Germinal center (tissue), 1 donor: ENCODE data around the gene TRPT1.
A peak's percentile ranks its signal among the peaks of the same experiment; 100 is the strongest.
"Not testable (repeated sequence)": the region's sequence is repeated elsewhere in the genome, so short reads cannot be mapped to it uniquely, and the experiment has no call there.

ENCODE experiments used
- DNase-seq: peaks from one replicate; pipeline ENCODE4 v3.0.0; 2012; ENCODE audit warnings: mixed read lengths, low spot score

The TRPT1 gene

DNA sequence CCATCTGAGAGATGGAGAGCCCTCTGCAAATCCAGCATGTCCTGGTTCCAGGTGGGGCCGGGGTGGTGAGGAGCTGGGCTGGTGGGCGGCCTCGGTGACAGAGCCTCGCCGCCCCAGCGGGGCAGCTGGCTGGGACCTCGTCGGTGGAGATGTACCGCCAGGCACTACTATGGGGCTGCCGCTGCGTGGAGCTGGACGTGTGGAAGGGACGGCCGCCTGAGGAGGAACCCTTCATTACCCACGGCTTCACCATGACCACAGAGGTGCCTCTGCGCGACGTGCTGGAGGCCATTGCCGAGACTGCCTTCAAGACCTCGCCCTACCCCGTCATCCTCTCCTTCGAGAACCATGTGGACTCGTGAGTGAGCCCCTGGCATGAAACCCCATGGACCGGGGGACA, 32.4 kb upstream of the TRPT1 start:
- DNase-seq: no peak

DNA sequence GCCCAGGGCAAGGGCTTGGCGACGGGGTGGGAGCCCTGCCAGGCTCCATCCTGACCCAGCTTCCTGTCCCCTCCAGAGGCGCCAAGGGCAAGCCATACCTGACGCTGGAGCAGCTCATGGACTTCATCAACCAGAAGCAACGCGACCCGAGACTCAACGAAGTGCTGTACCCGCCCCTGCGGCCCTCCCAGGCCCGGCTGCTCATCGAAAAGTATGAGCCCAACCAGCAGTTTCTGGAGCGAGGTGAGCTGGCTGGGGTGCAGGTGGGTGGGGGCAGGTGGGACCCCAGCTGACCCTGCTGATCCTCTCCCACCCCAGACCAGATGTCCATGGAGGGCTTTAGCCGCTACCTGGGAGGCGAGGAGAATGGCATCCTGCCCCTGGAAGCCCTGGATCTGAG, 30.3 kb upstream of the TRPT1 start:
- DNase-seq: no peak

DNA sequence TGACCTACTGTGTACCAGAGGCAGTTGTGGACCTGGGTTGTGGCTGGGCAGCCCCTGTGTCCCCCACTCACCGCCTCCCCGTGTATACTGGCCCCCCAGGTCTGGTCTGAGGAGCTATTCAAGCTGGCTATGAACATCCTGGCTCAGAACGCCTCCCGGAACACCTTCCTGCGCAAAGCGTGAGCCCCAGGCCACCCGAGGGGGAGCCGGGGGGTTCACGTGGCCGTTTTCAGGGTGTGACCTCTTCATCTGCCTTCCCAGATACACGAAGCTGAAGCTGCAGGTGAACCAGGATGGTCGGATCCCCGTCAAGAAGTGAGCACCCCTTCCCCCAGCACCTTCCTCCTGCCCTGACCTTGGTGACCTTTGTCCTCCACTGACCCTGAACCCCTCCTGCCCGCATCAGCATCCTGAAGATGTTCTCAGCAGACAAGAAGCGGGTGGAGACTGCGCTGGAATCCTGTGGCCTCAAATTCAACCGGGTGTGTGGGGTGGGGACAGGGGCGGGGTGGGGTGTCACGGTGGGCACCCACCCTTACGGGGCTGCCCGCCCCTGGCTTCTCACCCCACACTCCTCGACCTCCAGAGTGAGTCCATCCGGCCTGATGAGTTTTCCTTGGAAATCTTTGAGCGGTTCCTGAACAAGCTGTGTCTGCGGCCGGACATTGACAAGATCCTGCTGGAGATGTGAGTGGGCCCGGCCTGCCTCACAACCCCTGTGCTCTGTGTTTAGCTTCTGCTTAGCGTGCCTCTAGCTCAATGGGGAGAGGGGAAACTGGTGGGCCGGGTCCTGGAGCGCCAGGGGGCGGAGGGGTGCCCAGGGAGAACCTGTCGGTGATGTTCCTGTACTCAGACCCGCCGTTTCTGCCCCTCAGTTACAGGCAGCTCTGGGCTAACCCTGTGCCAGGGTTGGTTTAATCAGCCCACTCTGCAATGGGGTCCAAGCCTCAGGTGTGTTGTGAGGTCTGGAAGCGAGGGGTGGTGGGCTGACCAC, 29.4 kb upstream of the TRPT1 start:
- no peak for DNase-seq

DNA sequence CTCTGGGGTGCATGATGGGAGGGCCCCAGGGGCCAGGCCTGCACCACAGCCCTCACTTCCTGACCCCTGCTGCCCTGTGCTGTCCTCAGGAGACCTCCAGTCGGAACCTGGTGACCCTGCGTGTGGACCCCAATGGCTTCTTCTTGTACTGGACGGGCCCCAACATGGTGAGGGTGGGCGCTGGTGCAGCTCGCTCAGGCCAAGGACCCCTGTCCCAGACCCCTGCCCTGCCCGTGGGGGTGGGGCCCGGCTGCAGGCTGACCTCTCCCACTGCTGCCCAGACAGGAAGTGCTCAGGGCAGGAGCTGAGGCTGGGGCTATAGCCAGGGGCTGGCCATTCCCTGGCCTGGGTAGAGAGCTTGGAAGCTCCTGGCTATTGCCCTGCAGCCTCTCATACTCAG, 28.3 kb upstream of the TRPT1 start:
- no peak for DNase-seq

DNA sequence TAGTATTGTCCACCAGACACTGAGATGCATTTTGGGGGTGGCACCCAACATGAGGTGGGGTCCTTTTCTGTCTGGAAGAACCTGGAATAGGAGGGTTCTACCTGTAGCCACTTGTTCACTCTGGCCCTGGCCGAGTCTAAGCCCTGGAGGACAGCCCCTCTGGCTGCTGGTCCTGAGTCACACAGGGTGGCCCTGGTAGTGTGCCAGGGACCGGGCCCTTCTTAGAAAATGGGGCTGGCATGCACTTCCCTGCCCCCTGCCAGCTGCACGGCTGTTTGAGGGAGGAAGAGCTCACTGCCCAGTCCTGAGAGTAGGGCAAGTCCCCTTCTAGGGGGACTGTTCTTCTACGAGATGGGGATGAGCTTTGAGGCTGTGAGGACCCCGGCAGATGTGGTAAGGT, 27.5 kb upstream of the TRPT1 start:
- DNase-seq: no peak

DNA sequence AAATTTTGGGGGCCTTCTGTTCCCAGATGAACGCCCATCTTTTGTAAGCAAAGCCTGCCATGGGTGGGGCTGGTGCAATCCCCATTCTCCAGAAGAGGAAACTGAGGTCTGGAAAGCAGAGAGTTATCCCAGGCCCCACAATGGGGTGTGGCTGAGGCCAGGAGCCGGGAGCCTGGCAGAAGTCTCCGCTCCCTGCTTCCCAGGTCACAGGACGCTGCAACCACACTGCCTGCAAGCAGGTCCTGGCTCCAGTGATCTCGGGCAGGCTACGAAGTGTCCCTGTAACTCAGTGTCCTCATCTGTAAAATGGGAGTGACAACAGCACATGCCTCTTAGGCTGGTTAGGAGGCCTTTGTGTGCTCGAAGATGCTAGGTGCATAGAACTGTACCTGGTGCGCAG, 27.1 kb upstream of the TRPT1 start:
- no peak for DNase-seq

DNA sequence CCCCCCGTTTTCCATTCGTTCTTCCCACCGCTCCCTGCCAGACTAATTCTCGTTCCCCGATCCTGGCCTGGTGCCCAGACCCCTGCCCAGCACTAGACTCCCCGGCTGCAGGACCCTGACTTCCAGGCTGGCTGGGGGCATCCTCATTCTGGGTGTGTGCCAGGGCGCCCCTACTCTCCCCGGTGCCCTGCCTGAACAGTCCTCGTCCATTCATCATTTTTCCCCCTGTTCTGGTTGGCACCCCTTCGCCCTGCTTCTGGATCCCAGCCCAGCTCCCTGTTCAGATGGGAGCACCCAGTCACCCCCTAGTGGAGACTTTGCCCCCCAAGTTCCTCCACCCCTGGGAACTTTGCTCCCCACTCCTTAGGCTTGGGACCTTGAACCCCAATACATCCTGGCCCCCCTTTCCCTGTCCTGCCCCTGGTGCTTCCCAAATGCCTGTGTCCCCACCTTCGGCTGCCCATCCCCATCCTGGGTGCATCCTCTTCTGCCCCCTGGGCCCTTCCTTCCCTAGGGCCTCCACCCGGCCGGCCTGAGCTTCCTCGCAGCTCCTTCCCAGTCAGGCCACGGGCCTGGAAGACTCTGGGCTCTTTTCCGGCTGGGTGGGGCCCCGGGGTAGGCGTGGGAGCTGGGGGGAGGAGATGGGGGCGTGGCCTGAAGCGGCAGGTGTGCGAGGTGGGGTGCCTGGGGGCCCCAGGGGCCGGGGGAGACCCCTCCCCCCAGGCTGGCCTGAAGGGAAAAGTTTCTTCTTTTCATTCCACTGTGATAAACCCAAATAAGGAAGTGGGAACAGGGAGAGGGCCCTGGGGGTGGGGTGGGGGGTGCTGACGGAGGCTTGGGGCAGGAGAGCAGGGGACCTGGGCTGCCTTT, 26.3 kb upstream of the TRPT1 start:
- DNase-seq: peak; percentile 44

DNA sequence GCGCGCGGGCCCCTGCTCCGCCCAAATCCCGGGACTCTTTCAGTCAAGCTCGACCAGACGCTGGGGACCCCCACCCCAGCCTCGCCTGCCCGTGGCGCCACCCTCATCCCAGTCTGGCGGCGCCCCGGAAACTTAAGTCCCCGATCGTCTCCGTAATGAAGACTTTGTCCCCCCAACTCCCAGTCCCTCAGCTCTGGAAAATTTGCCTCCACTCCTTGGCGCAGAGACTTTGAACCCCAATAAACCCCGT, 25.7 kb upstream of the TRPT1 start:
- no peak for DNase-seq

DNA sequence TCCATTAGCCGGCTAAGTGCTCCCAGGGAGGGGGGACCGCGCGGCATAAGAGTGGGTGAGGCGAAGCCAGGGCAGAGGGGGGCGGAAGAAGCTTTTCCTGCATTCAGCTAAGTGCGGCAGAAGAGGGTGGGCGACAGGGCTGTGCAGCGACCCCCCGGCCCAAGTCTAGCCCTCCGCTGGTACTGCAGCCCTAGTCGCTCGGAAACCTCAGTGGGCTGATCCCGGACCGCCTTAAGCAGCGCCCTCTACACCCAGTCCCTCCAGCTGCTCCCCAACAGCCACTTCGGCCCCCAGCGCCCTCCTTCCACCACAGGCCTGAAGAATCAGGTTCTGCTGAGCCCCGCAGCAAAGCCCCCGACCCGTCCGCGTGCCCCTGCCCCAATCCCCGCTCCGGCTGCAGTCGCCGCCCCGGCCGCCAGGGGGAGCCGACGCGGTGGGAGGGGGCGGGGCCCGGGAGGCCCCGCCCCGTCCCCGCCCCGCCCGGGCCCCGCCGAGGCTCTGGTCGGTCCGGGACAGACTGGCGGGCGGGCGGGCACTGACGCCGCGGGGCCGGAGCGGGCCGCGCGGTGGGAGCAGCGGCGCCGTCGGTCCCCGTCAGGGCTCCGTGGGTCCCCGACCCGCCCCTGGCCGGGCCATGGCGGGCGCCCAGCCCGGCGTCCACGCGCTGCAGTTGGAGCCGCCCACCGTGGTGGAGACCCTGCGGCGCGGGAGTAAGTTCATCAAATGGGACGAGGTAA, 25.2 kb upstream of the TRPT1 start, which contains the start of gene PLCB3:
Gene PLCB3 (plus strand): TSS at position 515 of the 737 bp plus-strand sequence. CDS start 120 bp downstream, at position 635.
- DNase-seq: peak; percentile 88

DNA sequence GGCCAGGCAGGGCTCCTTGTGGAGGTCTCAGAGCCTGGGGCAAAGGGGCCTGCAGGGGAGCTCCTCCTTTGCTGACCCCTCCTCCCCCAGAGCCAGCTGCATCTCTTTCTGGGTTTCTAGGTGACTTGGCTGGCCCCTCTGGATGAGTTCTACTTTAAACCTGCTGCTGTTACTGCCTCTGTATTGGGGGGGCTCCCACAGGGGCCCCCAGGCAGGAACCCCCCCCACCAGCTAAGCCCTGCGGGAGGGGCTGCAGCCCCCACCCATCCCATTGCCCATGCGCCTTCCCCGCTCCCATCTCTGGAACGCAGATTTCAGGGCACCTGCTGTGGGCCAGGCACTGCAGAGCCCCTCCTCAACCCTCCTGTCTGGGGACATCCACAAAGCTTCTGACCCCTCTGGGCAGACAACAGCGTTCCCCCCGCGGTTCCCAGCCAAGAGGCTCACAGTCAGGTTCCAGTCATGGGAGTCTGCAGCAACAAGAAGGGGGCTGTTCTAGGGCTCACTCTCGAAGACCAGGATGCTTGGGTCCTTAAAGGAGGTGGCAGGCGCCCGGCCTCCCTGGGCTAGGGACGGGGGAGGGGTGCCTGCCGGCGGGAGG, 24.5 kb upstream of the TRPT1 start:
- DNase-seq: no peak

DNA sequence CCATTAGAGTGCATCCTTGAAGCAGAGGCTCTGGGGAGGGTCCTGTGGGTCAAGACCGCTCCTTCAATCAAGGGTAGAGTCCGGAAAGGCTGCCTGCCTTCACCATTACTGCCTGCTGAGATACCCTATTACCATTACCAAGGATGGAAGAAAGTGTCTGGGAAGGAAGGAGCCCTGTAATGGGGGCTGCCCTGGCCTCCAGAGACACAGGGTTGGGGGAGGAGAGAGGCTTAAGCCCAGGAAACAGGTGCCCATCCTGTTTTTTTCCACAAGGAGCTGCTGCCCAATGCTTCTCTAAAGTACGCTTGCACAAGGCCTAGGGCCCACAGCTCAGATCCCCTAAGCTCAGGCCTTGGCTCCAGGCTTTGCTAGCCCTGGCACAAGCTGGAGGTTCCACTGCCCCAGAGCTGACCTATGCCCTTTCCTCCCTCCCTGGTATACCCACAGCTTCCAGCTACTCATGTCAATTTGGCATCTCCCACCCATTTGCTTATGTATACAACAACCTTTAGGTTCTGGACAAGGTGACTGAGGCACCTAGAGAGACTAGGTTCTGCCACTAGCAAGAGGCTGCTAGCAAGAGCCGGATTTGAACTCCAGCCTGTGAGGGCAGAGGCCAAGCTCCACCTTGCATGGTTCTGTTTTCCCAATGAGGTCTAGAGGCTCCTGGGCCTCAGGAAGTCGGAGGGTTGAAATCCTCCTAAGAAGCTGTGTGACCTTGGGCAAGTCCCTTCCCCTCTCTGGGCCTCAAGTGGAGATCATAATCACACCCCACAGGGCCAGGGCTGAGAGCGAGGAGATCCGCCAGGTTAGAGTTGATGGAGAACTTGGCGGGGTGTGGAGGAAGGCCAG, 23.8 kb upstream of the TRPT1 start:
- no peak for DNase-seq

DNA sequence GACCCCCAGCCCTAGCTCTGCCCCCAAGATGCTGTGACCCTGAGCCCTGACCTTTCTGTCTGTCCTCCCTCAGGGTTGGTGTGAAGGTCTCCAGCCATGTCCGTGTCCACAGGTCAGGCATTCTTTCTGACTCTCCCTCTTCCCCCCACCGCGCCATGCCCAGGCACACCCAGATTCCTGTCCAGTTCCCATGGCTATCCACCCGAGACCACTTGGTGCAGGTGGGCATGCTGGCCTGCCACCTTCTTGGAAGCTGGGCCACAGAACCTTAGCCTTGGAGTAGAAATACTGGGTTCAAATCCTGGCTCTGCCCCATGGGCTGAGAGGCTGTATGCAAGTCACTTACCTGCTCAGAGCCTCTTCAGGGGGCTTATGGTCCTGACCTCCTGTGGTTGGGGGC, 23.1 kb upstream of the TRPT1 start:
- no peak for DNase-seq

DNA sequence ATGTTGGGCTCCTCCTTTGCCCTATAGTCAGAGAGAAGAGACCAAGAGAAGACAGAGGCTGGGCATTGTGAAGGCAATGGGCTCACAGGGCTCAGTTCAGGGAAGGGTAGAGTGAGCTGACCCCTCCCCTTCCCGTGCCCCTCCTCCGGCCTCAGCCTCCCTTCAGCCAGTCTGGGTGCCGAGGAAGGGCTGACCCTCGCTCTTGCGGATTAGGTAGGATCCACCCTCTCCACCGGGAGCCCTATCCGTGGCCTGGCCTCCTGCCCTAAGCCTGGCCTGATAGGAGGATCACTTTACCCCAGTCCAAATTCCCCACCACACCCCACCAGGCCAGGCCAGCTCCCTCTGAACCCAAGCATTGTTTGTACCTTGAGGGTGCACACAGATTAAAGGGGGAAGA, 22.6 kb upstream of the TRPT1 start:
- DNase-seq: no peak

DNA sequence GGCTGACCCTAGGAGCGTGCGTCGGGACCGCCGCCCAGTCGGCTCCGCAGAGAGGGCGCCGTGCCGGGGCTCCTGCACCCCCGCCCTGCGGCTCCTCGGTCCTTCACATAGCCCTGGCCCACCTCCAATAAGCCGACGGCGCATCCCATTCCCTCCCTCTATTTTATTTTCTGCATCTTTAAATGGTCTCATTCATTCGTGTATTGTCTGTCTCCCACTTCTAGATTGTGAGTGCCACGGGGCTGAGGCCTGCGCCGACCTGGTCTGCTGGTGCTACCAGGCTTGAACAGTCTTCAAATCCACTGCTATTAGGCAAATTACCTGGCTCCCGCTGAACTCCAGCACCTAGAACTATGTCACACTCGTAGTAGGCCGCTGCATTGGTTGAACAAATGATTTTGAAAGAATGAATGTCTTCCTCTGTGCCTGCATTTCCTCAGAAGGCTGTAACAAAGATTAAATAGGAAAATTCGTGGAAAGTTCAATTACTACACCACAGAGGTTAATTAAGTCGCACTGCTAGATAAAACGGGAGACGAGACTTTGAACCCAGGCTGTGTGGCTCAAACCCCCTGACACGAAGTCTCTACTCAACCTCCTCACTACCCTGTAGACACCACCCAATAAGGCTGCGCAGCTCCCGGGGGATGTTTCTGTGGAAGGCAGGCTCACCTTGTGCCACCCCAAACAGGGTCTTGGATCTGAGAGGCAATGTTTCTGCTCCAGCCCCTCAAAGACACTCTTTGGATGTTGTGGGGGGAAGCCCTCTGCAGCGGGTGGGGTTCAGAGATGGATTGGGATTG, 21.9 kb upstream of the TRPT1 start:
- no peak for DNase-seq

DNA sequence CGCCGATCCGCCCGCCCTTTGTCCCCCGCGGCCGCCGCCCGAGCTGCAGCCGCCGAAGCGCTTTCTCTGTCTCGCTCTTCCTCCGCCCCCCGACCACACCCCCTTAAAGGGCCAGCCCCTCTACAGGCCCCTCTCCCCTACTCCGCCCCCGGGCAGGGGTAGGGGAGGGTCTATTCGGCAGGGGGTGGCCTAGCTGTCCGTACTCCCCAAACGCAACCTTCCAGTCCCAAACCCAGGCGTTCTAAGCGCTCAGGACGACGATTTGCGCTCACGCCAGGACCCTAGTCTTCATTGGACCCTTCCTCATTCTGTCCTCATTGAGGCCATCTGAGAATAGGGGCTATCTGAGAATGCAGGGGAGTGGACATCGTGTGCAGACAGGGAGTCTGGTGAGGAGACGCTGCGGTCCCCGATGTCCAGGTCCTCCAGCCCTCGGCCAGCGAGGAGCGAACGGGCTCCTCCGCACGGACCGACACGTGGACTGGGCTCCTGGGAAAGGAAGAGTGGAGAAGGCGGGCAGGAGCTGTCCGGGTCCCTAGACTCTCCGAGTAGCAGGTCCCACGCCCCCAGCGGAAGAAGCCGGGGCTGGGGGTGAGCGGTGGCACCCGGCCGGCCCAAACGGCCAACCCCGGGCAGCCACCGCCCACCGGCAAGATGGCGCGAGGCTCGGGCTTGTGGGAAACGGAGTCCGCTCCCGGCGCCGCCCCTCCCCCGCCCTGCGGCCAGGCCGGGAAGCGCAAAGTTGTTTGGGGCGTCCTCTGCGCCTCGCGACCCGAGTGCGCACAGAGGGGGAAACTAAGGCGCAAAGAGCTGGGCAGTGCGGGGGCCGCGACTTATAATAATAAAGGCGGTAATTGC, 21.1 kb upstream of the TRPT1 start, which contains the start of gene PPP1R14B:
Gene PPP1R14B (minus strand): TSS at position 73 of the 858 bp plus-strand sequence. CDS start 270 bp downstream, outside the sequence.
- peak; percentile 83 for DNase-seq

DNA sequence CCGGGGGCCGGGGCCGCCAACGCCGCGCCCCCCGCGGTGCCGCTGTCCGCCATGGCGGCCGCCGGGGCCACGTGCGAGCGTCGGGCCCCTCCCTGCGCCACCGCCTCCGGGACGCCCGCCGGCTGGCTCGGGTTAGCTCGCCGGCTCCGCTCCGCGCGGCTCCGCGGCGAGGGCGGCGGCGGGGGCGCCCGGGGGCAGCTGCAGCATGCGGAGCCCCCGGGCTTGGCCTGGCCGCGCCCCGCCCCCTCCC, 20.6 kb upstream of the TRPT1 start:
- not testable (repeated sequence) for DNase-seq

DNA sequence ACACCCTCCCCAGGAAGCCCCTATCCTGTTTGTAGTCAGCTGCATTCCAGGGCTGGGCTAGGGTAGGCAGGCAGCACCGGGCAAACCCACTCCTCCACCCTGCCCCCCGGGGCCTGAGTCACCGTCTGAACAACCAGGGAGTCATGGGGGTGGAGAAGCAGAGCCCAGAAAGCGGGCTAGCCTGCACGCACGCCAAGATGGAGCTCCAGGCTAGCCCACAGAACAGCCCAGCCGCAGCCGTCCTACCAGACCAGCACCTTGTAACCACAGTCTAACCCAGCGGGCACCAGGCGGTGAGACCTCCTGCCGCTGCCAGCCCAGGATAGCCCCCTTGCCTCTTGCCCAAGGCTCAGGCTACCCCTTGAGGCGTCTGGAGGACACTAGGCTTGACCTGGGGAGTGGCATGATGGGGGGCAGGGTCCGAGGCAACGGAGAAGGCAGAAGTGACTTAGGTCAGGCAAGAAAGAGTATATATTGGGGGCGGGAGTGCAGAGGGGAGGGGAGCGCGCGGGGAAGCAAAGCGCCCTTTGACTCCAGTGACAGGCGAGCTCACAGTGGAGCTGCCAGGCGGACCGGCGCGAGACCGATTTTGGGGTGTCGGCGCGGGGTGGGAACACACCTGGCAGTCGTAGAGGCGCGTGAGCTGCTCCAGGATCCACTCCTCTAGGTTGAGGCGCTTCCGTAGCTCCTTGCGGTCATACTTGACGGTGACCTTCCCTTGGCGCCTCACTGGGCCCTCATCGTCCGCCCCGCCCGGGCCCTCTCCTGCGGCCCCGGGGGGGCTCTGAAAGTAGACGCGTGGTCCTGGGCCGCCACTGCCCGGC, 20.0 kb upstream of the TRPT1 start:
- peak; percentile 47 for DNase-seq

DNA sequence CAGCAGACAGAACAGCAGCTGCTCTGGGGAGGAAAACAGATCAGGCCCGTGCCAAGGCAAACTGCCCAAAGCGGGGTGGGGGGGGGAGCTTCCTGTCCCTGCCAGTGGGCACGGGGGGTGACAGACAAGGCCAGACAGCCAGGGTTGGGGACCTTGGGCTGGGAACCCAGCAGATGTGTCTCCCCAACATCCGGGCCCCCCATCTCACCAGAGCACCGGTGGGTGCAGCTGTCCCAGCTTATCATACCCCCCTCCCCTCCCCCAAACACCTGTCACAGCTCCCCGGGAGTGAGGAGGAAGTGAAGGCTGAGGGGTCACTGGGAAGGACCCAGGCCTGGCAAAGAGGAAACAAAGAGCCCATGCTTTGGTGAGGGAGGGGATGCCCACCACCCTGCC, 19.4 kb upstream of the TRPT1 start:
- DNase-seq: peak; percentile 56
